Mesodermal cell (in vitro differentiated cells): Measurements from ENCODE around the gene CCDC82.
A peak's percentile ranks its signal among the peaks of the same experiment; 100 is the strongest.

Experiments used
- H3K27ac ChIP-seq: 2 replicates; pipeline ENCODE4 v1.7.0; 2013; ENCODE audit warnings: mild to moderate bottlenecking, low read depth, low read length, moderate library complexity; ENCODE audit not compliant: severe bottlenecking
- H3K36me3 ChIP-seq: 2 replicates; pipeline ENCODE4 v1.7.1; 2013; ENCODE audit warnings: mild to moderate bottlenecking, low read length, moderate library complexity; ENCODE audit not compliant: control insufficient read depth, insufficient read depth
- H3K4me1 ChIP-seq: one replicate; pipeline ENCODE4 v1.7.1; 2013; ENCODE audit warnings: mild to moderate bottlenecking, low read length; ENCODE audit not compliant: insufficient read depth, control insufficient read depth, poor library complexity, severe bottlenecking
- H3K4me3 ChIP-seq: 2 replicates; pipeline ENCODE4 v1.7.0; 2013; ENCODE audit warnings: low read length, control low read depth, mild to moderate bottlenecking; ENCODE audit not compliant: insufficient read depth, poor library complexity, severe bottlenecking; ENCODE audit errors: extremely low read depth
- H3K9me3 ChIP-seq: 2 replicates; pipeline ENCODE4 v1.7.1; 2013; ENCODE audit warnings: mild to moderate bottlenecking, low read length, moderate library complexity; ENCODE audit not compliant: control insufficient read depth
- WGBS, 2 experiments: methylation state at CpG; one replicate each; pipeline ENCODE4 v1.1.5; 2013; ENCODE audit warnings: missing lambda C conversion rate in 2 of 2; ENCODE audit not compliant: insufficient coverage in 2 of 2; 5-methylcytosine and 5-hydroxymethylcytosine counted together

CCDC82 gene

DNA sequence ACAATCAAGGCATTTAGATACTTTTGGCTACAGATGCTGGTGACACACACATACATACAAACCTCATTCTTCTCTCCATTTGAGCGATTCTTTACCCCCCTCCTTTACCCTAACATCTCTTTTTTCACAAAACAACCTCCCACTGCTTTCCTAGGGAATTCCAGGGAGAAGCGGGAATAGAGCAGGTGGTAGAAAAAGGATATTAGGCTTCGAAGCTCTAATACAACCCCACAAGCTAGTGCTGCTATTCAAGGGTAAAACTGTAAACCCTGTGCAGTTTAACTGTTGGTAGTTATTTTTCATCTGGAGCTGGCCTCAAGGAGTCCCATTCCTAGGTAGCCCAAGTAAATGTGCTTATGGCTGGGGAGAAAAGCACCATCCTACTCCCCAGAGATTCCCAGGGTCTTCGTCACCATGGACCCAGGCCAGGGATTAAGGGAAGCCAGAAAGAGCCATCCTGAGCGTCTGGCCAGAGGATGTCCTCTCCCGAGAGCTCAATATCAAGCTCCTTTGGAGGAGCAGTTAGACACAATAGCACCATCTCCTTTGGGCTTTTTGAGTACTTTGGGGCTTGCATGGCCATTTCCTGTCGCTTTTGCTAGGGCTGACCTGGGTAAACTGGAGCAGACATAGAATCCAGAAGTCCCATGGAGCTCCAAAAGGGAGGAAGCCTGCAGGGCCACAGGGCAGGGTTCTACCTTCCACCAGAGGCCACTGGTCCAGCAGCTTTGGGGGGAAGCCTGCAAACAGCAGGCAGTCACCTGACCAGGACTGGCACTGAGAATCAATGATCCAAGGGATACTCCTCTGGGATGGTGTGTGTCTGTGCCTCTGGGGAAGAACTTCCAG, 49.8 kb downstream of the CCDC82 start:
- WGBS, 2 experiments = 95 to 100% methylated on average over 2 to 5 of the region's 7 CpGs
- Histone ChIP-seq H3K9me3 (no peaks in the 10 kb centered on the region), H3K27ac (no peak overlapping the region), H3K4me3 (peak overlapping the region; percentile 79), H3K36me3 (peaks cover 35% of the 10 kb centered on the region), H3K4me1 (peaks cover 44% of the 10 kb centered on the region)

DNA sequence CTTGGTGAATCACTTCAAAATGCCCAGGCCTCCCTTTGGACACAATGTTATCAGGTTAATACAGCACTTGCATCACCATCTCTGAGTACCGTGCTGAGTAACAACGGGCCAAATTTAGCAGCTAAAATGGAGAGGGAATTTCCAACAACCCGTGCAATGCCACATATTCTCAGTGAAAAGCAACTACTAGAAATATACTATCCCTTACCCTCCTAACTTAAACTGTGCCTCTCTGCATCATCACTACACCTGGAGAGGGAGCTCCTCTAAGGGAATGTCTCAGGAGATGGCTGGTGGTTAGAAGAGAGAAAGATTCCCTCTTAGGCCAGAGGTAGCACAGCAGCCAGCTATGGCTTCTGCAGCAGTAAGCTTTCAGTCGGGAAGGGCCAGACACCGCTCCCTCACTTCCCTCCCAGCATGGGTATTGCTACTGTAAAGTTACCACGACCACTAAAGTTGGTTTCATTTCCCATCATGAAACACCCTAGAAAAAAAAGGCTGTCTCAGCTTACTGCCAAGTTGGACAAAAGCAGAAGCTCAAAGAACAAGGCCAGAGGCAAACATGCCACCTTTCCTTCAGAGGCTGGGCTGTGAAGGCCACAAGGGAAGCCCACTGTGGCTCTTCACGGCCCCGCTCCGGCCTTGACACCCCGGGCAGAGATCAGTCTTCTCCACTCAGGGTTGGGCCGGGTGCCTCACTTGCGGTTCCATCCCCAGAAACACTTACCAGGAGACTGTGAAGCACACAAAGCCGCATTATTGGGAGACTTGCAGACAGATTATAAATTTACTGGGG, 50.6 kb downstream of the CCDC82 start:
- no peaks in the 10 kb centered on the region for H3K9me3 ChIP-seq
- H3K36me3 ChIP-seq = peaks cover 41% of the 10 kb centered on the region
- peaks cover 44% of the 10 kb centered on the region for H3K4me1 ChIP-seq
- H3K27ac ChIP-seq = peak overlapping the region; percentile 8
- 88 to 89% methylated on average over 7 to 13 of the region's 13 CpGs for WGBS, 2 experiments
- peak overlapping the region; percentile 9 for H3K4me3 ChIP-seq

DNA sequence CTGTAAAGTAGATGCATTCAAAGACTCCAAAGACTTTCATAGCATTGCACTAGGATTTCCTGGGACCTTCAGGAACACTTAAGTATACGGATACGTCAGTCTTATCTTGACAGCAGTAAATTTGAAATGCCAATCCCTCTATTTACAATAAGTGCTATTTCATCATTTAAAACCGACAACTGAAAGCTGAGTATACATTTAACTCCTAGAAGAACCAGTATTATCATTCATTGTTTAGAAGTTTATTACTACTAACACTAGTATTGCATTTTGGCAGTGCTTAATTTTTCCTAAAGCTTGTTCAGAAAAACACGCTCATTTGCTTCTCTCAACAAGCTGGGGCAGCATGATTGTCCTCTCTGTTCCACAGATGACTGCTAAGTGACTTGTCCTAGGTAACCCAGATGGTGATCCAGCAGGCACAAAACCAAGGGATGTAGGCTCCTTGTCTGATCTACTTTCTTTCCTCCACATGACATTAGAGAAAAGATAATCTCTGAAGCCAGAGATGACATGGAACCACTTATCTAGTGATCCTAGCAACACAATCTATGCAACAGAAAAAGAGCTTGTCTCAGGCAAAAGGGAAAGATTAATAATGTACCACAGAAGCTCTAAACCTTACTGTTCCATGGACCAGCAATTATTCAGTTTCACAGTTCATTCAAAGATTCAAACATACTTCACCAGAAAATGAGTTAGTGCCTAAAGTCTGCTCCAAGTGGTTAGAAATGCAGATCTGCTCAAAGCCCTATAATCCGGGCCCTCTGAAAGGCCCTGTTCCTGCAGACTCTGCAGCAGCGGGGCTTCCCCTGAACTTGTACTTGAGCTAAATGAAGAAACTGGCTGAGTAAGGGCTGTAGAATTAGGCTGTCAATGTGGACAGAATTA, 51.9 kb downstream of the CCDC82 start:
- H3K4me1 ChIP-seq = peaks cover 56% of the 10 kb centered on the region
- H3K27ac ChIP-seq = peak overlapping the region; percentile 65
- no peaks in the 10 kb centered on the region for H3K9me3 ChIP-seq
- H3K4me3 ChIP-seq = no peak overlapping the region
- 88% methylated on average over 5 of the region's 6 CpGs for WGBS, 2 experiments
- peaks cover 45% of the 10 kb centered on the region for H3K36me3 ChIP-seq

DNA sequence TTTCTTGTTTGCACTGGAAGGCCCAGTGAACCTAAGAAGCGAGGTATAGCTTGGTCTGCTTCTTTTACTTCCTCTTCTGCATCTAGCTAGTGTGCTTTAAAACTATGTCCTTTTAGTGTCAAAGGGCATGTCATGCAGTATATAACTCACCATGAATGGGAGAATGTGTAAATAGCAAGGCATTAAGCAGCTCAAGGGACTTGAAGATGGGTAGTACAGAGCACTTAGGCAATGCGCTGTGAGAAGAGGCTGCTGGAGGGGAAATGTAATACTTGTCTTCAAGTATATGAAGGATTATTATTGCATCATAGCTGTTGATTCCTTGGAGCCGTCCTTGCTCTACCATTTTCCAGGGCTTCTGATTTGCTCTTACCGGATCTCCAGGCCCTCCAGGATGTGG, 54.3 kb downstream of the CCDC82 start:
- Histone ChIP-seq H3K4me3 (no peak overlapping the region), H3K36me3 (peaks cover 41% of the 10 kb centered on the region), H3K4me1 (peaks cover 64% of the 10 kb centered on the region), H3K27ac (no peak overlapping the region), H3K9me3 (no peaks in the 10 kb centered on the region)
- 97 to 100% methylated on average over 3 of the region's 4 CpGs for WGBS, 2 experiments

DNA sequence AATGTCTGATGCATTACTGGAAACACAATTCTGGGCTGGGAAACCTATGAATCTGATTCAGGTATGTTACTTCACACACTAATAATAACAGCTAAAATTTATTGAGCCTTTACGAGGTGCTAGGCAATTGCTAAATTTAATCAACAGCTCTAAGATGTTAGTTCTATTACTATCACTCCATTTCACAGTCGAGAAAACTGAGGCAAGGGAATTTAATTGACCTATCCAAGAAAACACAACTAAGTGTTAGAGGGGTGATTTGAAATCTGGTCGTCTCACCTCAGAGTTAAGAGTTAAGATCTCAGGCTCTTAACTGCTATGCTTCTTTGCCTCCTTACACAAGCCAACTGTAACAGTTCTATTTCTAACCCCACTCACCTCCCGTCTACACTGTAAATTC, 55.5 kb downstream of the CCDC82 start:
- peaks cover 64% of the 10 kb centered on the region for H3K4me1 ChIP-seq
- peaks cover 33% of the 10 kb centered on the region for H3K36me3 ChIP-seq
- H3K27ac ChIP-seq = no peak overlapping the region
- H3K4me3 ChIP-seq = no peak overlapping the region
- WGBS, 2 experiments = 90% methylated on average over 2 of the region's 4 CpGs; no CpG with 5 or more reads in 1 of the 2 experiments
- no peaks in the 10 kb centered on the region for H3K9me3 ChIP-seq

DNA sequence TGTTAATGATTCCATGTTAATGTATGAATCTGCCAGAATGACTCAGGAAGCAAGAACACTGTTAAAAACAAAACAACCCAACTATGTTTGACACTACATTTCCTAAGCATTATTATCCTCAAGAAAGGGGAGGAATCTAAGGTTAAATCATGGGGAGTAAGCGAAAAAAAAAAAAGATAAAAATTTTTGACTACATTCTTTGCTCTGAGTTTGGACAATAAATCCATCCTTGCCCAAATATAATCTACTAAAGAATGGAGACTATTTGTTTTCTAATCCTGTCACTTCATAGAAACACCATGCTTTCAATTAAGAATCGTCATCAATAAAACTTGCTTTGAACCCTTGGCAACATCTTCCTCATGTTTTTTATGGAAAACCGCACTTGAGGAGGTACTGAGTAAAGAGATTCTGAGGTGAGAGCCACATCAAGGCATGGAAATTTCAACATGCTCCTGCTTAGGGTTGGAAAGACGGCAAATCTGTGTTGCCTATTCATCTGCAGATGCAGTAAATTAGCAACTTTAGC, 56.5 kb downstream of the CCDC82 start:
- Histone ChIP-seq H3K27ac (peak overlapping the region; percentile 54), H3K36me3 (peaks cover 31% of the 10 kb centered on the region), H3K4me1 (peaks cover 59% of the 10 kb centered on the region), H3K4me3 (no peak overlapping the region), H3K9me3 (no peaks in the 10 kb centered on the region)
- 58 to 60% methylated on average over 2 of the region's 4 CpGs for WGBS, 2 experiments

DNA sequence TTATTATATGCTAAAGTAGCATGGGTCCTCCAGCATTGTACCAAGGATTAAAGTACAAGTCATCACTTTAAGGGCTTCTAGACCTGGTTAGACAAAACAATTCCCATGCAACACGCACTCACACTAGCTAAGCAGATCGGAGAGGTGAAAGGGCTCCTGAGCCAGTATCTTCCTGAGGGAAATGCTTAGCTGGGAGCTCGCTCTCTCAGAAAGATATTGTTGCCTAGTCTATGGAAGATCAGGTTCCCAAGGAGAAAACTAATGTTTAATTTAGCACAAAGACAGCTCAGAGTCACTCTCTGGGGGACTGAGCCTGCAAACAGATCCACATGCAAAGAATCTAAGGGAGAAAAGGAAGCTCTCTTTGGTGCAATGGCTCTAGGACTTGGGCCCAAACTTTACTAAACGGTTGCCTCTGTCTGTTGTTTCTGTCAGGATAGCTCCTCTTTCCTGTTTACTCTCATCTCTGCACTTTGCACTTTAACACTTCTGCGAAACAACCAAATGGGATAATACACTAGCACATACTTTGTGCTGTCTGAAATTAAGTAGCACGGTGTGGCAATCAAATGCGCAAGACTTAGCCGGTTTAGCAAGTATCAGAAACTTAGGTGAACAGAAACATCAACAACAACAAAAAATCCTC, 57.5 kb downstream of the CCDC82 start:
- Histone ChIP-seq H3K36me3 (peaks cover 31% of the 10 kb centered on the region), H3K9me3 (no peaks in the 10 kb centered on the region), H3K27ac (peak overlapping the region; percentile 54), H3K4me1 (peaks cover 49% of the 10 kb centered on the region), H3K4me3 (no peak overlapping the region)
- WGBS, 2 experiments = 76 to 82% methylated on average over 5 to 8 of the region's 8 CpGs

DNA sequence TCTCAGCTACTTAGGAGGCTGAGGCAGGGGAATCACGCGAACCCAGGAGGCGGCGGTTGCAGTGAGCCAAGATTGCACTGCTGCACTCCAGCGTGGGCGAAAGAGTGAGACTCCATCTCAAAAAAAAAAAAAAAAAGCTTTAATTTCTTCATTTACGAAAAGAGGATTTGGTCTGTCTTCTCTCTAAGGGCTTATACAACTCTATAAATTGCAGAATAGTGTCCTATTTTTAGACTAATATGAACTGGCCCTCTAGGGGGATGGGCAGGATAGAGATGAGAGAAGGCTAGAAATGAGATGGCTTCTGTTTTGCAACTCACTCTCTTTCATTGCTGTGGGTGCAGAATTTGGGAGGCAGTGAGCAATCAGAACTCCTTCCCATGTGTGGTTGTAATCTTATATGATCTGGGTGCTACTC, 58.0 kb downstream of the CCDC82 start:
- Histone ChIP-seq H3K4me3 (no peak overlapping the region), H3K27ac (peak overlapping the region; percentile 54), H3K36me3 (peaks cover 31% of the 10 kb centered on the region), H3K9me3 (no peaks in the 10 kb centered on the region), H3K4me1 (peaks cover 46% of the 10 kb centered on the region)
- WGBS, 2 experiments = 95 to 100% methylated on average over 4 of the region's 7 CpGs

DNA sequence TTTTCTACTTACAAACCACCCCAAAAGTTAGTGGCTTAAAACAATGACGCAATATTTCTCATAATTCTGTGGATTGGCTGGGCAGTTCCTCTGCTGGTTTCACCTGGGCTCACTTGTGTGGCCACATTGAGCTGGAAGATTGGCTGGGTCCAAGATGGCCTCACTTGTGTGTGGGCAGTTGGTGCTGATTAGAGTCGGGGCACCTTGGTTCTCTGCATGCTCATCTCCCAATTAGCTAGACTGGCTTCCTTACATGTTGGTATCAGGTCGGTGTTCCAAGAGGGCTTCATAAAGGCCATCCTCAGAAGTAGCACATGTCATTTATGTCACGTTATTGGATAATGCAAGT, 59.2 kb downstream of the CCDC82 start:
- WGBS, 2 experiments = 96 to 100% methylated on average over 4 of the region's 4 CpGs
- H3K36me3 ChIP-seq = peaks cover 27% of the 10 kb centered on the region
- no peaks in the 10 kb centered on the region for H3K9me3 ChIP-seq
- no peak overlapping the region for H3K4me3 ChIP-seq
- H3K27ac ChIP-seq = no peak overlapping the region
- peaks cover 50% of the 10 kb centered on the region for H3K4me1 ChIP-seq
